Esophagus squamous epithelium (tissue), 4 donors: ENCODE data around the gene RASSF7.

ENCODE experiments used
- POLR2A ChIP-seq, 4 donors: fragments of 450-650 bp; IDR thresholded peaks; one replicate each; pipeline ENCODE4 v1.6.1; 2017; ENCODE audit warnings: antibody characterized with exemption in 4 of 4, mild to moderate bottlenecking in 4 of 4, moderate library complexity in 3 of 4
- TF ChIP-seq, protein P1 (sequence below), 6 experiments: fragments of 450-650 bp in 4 of 6; fragments of 200-600 bp in 2 of 6; sonication (generic) in 2 of 6; IDR thresholded peaks; one replicate each; pipeline ENCODE4 v1.5.1; 2016 to 2019; ENCODE audit warnings: antibody characterized with exemption in 6 of 6, mild to moderate bottlenecking in 4 of 6, moderate library complexity in 4 of 6

DNA sequence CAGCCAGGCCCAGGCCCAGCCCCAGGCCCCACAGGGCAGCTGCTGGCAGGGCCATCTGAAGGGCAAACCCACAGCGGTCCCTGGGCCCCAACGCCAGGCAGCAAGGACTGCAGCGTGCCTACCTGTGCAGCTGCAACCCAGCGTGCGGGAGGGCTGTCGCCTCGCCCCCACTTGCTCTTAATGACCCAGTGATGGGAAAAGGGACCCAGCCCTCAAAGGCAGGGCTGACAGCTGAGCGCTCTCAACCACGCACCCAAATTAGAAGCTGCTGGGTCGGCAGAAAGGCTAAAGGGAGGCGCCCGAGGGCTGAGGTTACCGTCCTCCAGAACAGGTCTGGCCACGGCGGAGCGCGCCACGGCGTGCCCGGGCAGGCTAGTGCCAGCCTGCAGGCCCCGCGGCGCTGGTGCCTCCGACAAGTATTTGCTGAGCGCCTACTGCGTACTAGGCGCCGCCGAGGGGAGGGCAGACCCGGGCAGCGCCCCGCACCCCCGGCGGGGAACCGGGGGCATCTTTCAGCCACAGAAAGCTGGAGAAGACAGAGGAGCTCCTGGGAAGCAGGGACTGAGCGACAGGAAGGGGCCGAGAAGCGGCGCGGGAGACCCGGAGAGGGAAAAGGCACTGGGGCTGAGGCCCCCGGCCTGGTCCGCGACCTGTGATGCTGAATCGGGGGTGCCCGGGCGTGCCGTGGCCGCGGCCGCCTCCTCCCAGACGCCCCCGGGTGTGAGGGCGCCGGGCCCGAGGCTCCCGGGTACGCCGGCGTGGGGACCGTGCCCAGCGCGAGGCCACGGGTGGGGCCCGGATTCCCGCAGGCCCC is 26.2 kb upstream of the RASSF7 start:
- TF ChIP-seq, protein P1, sequence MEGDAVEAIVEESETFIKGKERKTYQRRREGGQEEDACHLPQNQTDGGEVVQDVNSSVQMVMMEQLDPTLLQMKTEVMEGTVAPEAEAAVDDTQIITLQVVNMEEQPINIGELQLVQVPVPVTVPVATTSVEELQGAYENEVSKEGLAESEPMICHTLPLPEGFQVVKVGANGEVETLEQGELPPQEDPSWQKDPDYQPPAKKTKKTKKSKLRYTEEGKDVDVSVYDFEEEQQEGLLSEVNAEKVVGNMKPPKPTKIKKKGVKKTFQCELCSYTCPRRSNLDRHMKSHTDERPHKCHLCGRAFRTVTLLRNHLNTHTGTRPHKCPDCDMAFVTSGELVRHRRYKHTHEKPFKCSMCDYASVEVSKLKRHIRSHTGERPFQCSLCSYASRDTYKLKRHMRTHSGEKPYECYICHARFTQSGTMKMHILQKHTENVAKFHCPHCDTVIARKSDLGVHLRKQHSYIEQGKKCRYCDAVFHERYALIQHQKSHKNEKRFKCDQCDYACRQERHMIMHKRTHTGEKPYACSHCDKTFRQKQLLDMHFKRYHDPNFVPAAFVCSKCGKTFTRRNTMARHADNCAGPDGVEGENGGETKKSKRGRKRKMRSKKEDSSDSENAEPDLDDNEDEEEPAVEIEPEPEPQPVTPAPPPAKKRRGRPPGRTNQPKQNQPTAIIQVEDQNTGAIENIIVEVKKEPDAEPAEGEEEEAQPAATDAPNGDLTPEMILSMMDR (IDR thresholded peaks at IDR 0.05): no peak
- TF ChIP-seq POLR2A (IDR thresholded peaks at IDR 0.05): peak in 1 of 4 donors; percentile 41
